T-helper 22 cell (primary cell): ENCODE measurements around the gene C3AR1.
A peak's percentile ranks its signal among the peaks of the same experiment; 100 is the strongest.
"Not testable (repeated sequence)": the region's sequence is repeated elsewhere in the genome, so short reads cannot be mapped to it uniquely, and the experiment has no call there.

Experiments
- DNase-seq: peaks from one replicate; pipeline ENCODE4 v3.0.0-alpha.2; 2020; ENCODE audit warnings: low read depth

Gene C3AR1

GRCh38 chr12:8028267-8028666 lies 37.9 kb downstream of the C3AR1 start:
- DNase-seq: no peak

- DNase-seq: no peak
Observed at GRCh38 chr12:8027856-8028255, 38.3 kb downstream of the C3AR1 start.

GRCh38 chr12:8026291-8026900 lies 39.8 kb downstream of the C3AR1 start:
- peak; percentile 97 for DNase-seq

GRCh38 chr12:8018666-8019581 lies 47.2 kb downstream of the C3AR1 start:
- no peak for DNase-seq

- DNase-seq: not testable (repeated sequence)
Observed at GRCh38 chr12:8018213-8018612, 47.9 kb downstream of the C3AR1 start.

GRCh38 chr12:8014836-8015235 lies 51.3 kb downstream of the C3AR1 start:
- DNase-seq: no peak

- DNase-seq: no peak
Observed at GRCh38 chr12:8012651-8013309, 53.4 kb downstream of the C3AR1 start.

- no peak for DNase-seq
Observed at GRCh38 chr12:8011331-8011730, 54.8 kb downstream of the C3AR1 start.
